HG03432 (cell line): ENCODE measurements around the gene AMDHD2.
"Not testable (repeated sequence)": the region's sequence is repeated elsewhere in the genome, so short reads cannot be mapped to it uniquely, and the experiment has no call there.

Source experiments
- ATAC-seq: cut with Tn5 transposase; IDR thresholded peaks from one replicate; pipeline ENCODE4 v1.9.1; 2021; ENCODE audit warnings: mild to moderate bottlenecking, moderate library complexity; ENCODE audit not compliant: unreplicated experiment

AMDHD2 gene

GRCh38 chr16:2567506-2567905 is 47.3 kb downstream of the AMDHD2 start:
- not testable (repeated sequence) for ATAC-seq

- not testable (repeated sequence) for ATAC-seq
These were observed 48.4 kb downstream of the AMDHD2 start for GRCh38 chr16:2568573-2568972.

- not testable (repeated sequence) for ATAC-seq
These were observed 52.5 kb downstream of the AMDHD2 start for GRCh38 chr16:2572704-2573103.

GRCh38 chr16:2575839-2576238 is 55.7 kb downstream of the AMDHD2 start:
- ATAC-seq, result not testable (repeated sequence)

DNA sequence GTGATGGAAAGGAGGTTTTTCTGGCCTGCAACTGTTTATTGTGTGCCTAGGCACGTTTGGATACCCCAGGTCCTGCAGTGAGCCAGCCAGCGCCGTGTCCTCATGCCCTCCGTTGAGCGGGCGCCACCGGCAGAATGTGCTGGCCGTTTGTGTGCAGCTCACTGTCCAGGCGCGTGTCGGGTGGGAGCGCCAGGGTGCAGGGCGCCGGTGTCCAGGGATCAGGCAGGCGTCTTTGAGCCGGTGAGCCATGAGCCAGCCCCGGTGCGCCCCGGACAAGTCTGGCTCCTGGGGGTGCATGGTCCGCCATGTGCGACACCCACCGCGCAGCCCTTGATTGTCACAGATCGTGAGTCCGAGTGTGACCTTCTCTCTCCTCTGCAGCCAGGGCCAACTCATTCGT is 56.9 kb downstream of the AMDHD2 start:
- ATAC-seq, result not testable (repeated sequence)

DNA sequence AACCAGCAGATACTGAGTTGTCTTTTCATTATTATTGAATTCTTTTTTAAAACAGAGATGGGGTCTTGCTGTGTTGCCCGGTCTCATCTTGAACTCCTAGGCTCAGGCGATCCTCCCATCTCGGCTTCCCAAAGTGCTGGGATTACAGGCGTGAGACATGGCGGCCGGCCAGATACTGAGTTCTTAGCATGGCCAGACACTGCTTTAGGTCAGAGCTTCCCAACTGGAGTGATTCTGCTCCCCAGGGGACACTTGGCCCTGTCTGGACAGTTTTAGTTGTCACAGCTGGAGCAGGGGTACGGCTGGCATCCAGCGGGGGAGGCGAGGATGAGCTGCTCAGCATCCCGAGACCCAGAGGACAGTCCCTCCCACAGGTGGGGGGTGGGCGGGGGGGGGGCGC is 58.7 kb downstream of the AMDHD2 start:
- not testable (repeated sequence) for ATAC-seq

- ATAC-seq, result not testable (repeated sequence)
These were observed 60.0 kb downstream of the AMDHD2 start for GRCh38 chr16:2580143-2580542.

DNA sequence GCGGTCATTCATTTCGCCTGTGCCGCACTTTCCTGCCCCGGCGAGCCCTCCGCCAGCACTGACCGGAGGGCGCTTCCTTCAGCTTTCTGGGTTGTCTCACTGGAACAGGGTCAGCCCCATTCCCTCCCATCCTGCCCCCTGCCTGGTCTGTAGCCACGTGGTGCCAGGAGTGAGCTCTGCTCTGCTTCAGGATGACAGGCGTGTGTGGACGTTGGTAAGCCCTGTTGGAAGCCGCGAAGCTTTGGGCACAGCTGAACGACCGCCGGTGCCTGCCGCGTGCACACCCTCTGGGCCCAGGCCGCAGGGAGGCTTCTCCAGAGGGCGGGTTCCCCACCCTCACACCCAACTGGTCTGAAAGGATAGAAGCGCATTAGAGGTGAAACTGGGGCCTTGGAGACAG is 60.6 kb downstream of the AMDHD2 start:
- ATAC-seq, result not testable (repeated sequence)
